A673 (cell line): Measurements from ENCODE around the gene FNDC3B. TPM values are rescaled to one million over a fixed set of nuclear protein-coding genes. Genes with fewer than 3 reads are reported as not detected.
"Not testable (repeated sequence)": the region's sequence is repeated elsewhere in the genome, so short reads cannot be mapped to it uniquely, and the experiment has no call there.

Experiments
- BruUV-seq: library from RNA; stranded (reverse); fragments of 400-500 nt; replicated peaks from 2 replicates; lab custom pipeline; 2021; lab: Mats Ljungman, UMichigan
- CTCF ChIA-PET: fragments of 300-600 bp; sonication (Branson Sonifier 250); formaldehyde crosslinking; loops from one replicate; lab custom pipeline; 2022; ENCODE audit warnings: antibody characterized with exemption; lab: Charles Lee
- POLR2A ChIA-PET: fragments of 300-600 bp; sonication (Branson Sonifier 250); formaldehyde crosslinking; loops from one replicate; lab custom pipeline; 2022; ENCODE audit warnings: antibody characterized with exemption; ENCODE audit not compliant: low non-redundant PET; lab: Charles Lee
- DNase-seq: peaks from one replicate; pipeline ENCODE4 v3.0.0-alpha.2; 2015; ENCODE audit warnings: low spot score
- H3K27ac ChIP-seq: fragments of 200-600 bp; sonication (generic); 2 replicates; pipeline ENCODE4 v1.5.1; 2016; ENCODE audit warnings: mixed run types, low read depth, mild to moderate bottlenecking, mixed read lengths, antibody characterized with exemption, low read length; ENCODE audit not compliant: poor library complexity, severe bottlenecking
- H3K27me3 ChIP-seq: fragments of 200-600 bp; sonication (generic); replicated peaks from 2 replicates; pipeline ENCODE4 v1.6.1; 2017; ENCODE audit warnings: mixed run types, low read depth, mild to moderate bottlenecking, mixed read lengths, antibody characterized with exemption, low read length; ENCODE audit not compliant: insufficient read depth, poor library complexity
- H3K36me3 ChIP-seq: fragments of 200-600 bp; sonication (generic); 2 replicates; pipeline ENCODE4 v1.6.1; 2016; ENCODE audit warnings: mixed run types, mild to moderate bottlenecking, mixed read lengths, antibody characterized with exemption, low read length; ENCODE audit not compliant: insufficient read depth, poor library complexity, severe bottlenecking
- H3K4me1 ChIP-seq: fragments of 200-600 bp; sonication (generic); 2 replicates; pipeline ENCODE4 v1.6.1; 2017; ENCODE audit warnings: mixed run types, mild to moderate bottlenecking, mixed read lengths, antibody characterized with exemption, low read length; ENCODE audit not compliant: insufficient read depth, poor library complexity, severe bottlenecking
- H3K4me3 ChIP-seq: fragments of 200-600 bp; sonication (generic); 2 replicates; pipeline ENCODE4 v1.5.1; 2016; ENCODE audit warnings: low read depth, mixed run types, mild to moderate bottlenecking, mixed read lengths, low read length; ENCODE audit not compliant: poor library complexity, severe bottlenecking
- H3K9me3 ChIP-seq: fragments of 200-600 bp; sonication (generic); 2 replicates; pipeline ENCODE4 v1.6.1; 2016; ENCODE audit warnings: mixed run types, low read depth, mild to moderate bottlenecking, mixed read lengths, antibody characterized with exemption, low read length; ENCODE audit not compliant: poor library complexity, severe bottlenecking
- EZH2 ChIP-seq: fragments of 200-600 bp; sonication (generic); IDR thresholded peaks from 2 replicates; pipeline ENCODE4 v1.6.1; 2017; ENCODE audit warnings: borderline replicate concordance, low read depth, mild to moderate bottlenecking, mixed read lengths, antibody characterized with exemption, low read length; ENCODE audit not compliant: poor library complexity, severe bottlenecking
- intact Hi-C: fragments of 100-400 bp; cut with micrococcal nuclease; formaldehyde crosslinking; loops from one replicate; pipeline ENCODE4 v1.10.0; 2022; ENCODE audit not compliant: unreplicated experiment
- total RNA-seq: library from RNA; stranded (reverse); gene quantifications from 2 replicates; pipeline ENCODE4 v1.2.3, GENCODE V29; 2021
- TF ChIP-seq, protein P1 (sequence below): fragments of 300-800, 200-600 bp; sonication (generic); conservative IDR thresholded peaks from 2 replicates; pipeline ENCODE4 v1.5.1; 2017; ENCODE audit warnings: low read depth, mild to moderate bottlenecking, antibody characterized with exemption, low read length, moderate library complexity, mixed read lengths

FNDC3B gene
- total RNA-seq, 1 experiment from 2014 or later, result 50.8 TPM

DNA sequence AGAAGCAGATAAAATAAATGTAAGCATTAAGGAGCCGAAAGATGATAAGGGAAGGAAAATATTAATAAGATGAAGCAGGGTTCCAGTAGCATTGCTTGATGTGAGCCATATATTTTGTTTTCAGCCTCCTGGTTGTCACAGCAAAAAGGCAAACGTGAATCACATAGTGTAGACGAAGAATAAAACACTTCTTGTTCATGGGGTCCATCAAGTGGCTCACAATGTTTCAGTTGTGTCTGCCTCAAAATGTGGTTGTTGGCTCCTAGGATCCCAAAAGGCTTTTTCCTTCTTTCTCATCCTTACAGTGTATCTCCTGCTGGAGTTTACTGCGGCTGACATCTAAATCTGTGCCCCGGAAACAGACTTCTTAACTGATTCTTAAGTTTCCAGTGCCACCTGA lies 213.8 kb downstream of the FNDC3B start:
- no peaks in the 10 kb centered on the region for H3K36me3 ChIP-seq
- no peak overlapping the region for H3K4me3 ChIP-seq
- H3K27me3 ChIP-seq, result no peaks in the 10 kb centered on the region
- no peak overlapping the region for H3K27ac ChIP-seq
- no peak for TF ChIP-seq EZH2
- TF ChIP-seq, protein P1, sequence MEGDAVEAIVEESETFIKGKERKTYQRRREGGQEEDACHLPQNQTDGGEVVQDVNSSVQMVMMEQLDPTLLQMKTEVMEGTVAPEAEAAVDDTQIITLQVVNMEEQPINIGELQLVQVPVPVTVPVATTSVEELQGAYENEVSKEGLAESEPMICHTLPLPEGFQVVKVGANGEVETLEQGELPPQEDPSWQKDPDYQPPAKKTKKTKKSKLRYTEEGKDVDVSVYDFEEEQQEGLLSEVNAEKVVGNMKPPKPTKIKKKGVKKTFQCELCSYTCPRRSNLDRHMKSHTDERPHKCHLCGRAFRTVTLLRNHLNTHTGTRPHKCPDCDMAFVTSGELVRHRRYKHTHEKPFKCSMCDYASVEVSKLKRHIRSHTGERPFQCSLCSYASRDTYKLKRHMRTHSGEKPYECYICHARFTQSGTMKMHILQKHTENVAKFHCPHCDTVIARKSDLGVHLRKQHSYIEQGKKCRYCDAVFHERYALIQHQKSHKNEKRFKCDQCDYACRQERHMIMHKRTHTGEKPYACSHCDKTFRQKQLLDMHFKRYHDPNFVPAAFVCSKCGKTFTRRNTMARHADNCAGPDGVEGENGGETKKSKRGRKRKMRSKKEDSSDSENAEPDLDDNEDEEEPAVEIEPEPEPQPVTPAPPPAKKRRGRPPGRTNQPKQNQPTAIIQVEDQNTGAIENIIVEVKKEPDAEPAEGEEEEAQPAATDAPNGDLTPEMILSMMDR, result no peak
- CTCF ChIA-PET, result no interaction called here
- POLR2A ChIA-PET, result no interaction called here
- intact Hi-C loops, result no loop called here
- no peaks in the 10 kb centered on the region for H3K4me1 ChIP-seq
- BruUV-seq, result no TSS peak
- no peaks in the 10 kb centered on the region for H3K9me3 ChIP-seq
- DNase-seq, result no peak

DNA sequence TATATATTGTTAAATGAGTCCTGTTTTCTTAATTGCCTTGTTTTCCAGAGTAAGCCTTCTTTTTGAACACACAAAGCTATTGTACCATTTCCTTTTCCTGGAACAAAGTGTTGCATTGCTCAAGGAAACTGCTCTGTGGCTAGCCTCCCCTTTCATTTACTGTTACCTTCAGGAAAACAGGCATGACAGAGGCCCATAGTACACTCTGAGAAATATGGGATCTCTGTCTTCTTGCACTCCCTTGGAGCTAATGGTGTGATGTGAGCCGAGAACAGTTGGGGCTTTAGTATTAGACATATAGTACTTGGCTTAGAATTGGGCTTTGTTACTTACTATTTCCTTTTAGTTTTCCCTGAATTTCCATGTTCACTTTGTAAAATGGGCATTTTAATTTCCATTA lies 215.2 kb downstream of the FNDC3B start:
- TF ChIP-seq EZH2, result no peak
- TF ChIP-seq, protein P1, result no peak
- BruUV-seq, result no TSS peak
- H3K4me1 ChIP-seq, result no peaks in the 10 kb centered on the region
- H3K9me3 ChIP-seq, result no peaks in the 10 kb centered on the region
- no peak overlapping the region for H3K4me3 ChIP-seq
- H3K27ac ChIP-seq, result no peak overlapping the region
- intact Hi-C loops, result no loop called here
- DNase-seq, result no peak
- ChIA-PET CTCF (no interaction called here), POLR2A (no interaction called here)
- H3K27me3 ChIP-seq, result no peaks in the 10 kb centered on the region
- no peaks in the 10 kb centered on the region for H3K36me3 ChIP-seq

DNA sequence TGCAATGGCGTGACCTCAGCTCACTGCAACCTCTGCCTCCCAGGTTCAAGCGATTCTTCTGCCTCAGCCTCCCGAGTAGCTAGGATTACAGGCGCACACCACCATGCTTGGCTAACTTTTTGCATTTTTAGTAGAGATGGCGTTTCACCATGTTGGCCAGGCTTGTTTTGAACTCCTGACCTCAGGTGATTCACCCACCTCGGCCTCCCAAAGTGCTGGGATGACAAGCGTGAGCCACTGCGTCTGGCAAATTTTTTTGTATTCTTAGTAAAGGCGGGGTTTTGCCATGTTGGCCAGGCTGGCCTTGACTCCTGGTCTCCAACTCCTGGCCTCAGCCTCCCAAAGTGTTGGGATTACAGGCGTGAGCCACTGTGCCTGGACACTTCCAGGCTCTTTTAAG lies 215.9 kb downstream of the FNDC3B start:
- H3K4me1 ChIP-seq, H3K4me3 ChIP-seq, H3K27ac ChIP-seq, H3K27me3 ChIP-seq, H3K36me3 ChIP-seq, POLR2A ChIA-PET, H3K9me3 ChIP-seq, BruUV-seq, DNase-seq, intact Hi-C loops, CTCF ChIA-PET: not testable (repeated sequence)

DNA sequence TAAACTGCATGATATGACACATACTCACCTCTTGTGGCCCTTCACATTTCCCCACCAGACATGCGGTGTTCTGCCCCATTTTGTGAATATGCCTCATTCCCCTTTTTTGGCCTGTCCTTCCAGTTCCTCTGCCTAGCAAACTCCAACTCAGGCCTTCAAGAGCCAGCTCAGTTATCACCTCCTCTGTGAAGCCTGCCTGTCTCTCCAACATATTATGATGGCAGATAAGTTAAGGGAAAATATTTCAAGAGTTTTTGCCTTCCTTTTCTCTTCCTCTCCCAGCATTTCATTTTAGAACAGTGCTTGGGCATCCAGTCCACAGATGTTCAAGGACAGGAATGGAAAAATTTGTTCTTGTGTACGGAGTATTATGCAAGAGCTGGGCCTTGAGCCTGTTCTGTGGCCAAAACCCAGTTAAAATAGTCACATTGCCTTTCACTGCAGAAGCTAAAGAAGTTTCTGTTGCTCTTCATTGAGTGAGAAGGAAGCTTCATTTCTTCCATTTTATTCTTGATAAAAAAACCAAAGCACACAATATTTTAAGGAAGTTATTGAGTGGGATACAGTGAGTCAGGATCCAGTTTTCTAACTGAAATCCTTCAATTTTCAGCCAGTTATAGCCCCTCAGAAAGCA lies 216.8 kb downstream of the FNDC3B start:
- no peak for TF ChIP-seq EZH2
- TF ChIP-seq, protein P1, result no peak
- Histone ChIP-seq H3K4me1 (no peaks in the 10 kb centered on the region), H3K9me3 (no peaks in the 10 kb centered on the region), H3K27me3 (no peaks in the 10 kb centered on the region), H3K27ac (no peak overlapping the region), H3K4me3 (no peak overlapping the region), H3K36me3 (no peaks in the 10 kb centered on the region)
- CTCF ChIA-PET, result no interaction called here
- intact Hi-C loops, result no loop called here
- POLR2A ChIA-PET, result no interaction called here
- DNase-seq, result no peak
- BruUV-seq, result no TSS peak
